GM23338 (cell line): ENCODE measurements around the gene SENP8. TPM values are rescaled to one million over a fixed set of nuclear protein-coding genes. Genes with fewer than 3 reads are reported as not detected.

Experiments
- ATAC-seq: fragments of 200-7000 bp; cut with Tn5 transposase; 3 replicates; pipeline ENCODE4 v1.9.1; 2020
- DNase-seq: peaks from one replicate; pipeline ENCODE4 v3.0.0-alpha.2; 2015; ENCODE audit warnings: low spot score
- H2AFZ ChIP-seq: fragments of 200-600 bp; sonication (generic); 2 replicates; pipeline ENCODE4 v1.8.0; 2016; ENCODE audit warnings: antibody characterized with exemption, mild to moderate bottlenecking, moderate library complexity
- H3F3A ChIP-seq: fragments of 200-600 bp; sonication (generic); replicated peaks from 2 replicates; pipeline ENCODE4 v1.8.0; 2017; ENCODE audit warnings: antibody characterized with exemption, mixed run types, low read depth
- H3K27ac ChIP-seq: fragments of 200-600 bp; sonication (generic); 2 replicates; pipeline ENCODE4 v1.6.1; 2016; ENCODE audit warnings: low read depth
- H3K27me3 ChIP-seq: fragments of 200-600 bp; sonication (generic); 2 replicates; pipeline ENCODE4 v1.8.0; 2016; ENCODE audit warnings: mild to moderate bottlenecking, mixed run types, moderate library complexity; ENCODE audit not compliant: insufficient read depth
- H3K36me3 ChIP-seq: fragments of 200-600 bp; sonication (generic); 2 replicates; pipeline ENCODE4 v1.8.0; 2016; ENCODE audit warnings: mild to moderate bottlenecking; ENCODE audit not compliant: insufficient read depth
- H3K4me1 ChIP-seq: fragments of 200-600 bp; sonication (generic); 2 replicates; pipeline ENCODE4 v1.8.0; 2016; ENCODE audit warnings: mild to moderate bottlenecking, moderate library complexity; ENCODE audit not compliant: insufficient read depth
- H3K4me2 ChIP-seq: fragments of 200-600 bp; sonication (generic); 2 replicates; pipeline ENCODE4 v1.7.1; 2017; ENCODE audit warnings: mixed run types
- H3K4me3 ChIP-seq: fragments of 200-600 bp; sonication (generic); 2 replicates; pipeline ENCODE4 v1.6.1; 2016; ENCODE audit warnings: mixed run types
- H3K79me2 ChIP-seq: fragments of 200-600 bp; sonication (generic); replicated peaks from 2 replicates; pipeline ENCODE4 v1.8.0; 2017; ENCODE audit warnings: mild to moderate bottlenecking; ENCODE audit not compliant: insufficient read depth
- H3K9me2 ChIP-seq: fragments of 200-600 bp; sonication (generic); 2 replicates; pipeline ENCODE4 v1.8.0; 2017; ENCODE audit not compliant: insufficient read depth
- H4K20me1 ChIP-seq: fragments of 200-600 bp; sonication (generic); replicated peaks from 2 replicates; pipeline ENCODE4 v1.8.0; 2017; ENCODE audit warnings: mild to moderate bottlenecking; ENCODE audit not compliant: insufficient read depth
- H3K27ac Mint-ChIP-seq: 2 replicates; pipeline ENCODE4 v1.8.0; 2020; ENCODE audit warnings: inconsistent platforms, mild to moderate bottlenecking, moderate library complexity, mixed read lengths
- H3K27me3 Mint-ChIP-seq: 3 replicates; pipeline ENCODE4 v1.8.0; 2022; ENCODE audit warnings: low read depth, mild to moderate bottlenecking, moderate library complexity, mixed read lengths, inconsistent platforms; ENCODE audit not compliant: insufficient read depth, poor library complexity
- H3K36me3 Mint-ChIP-seq: 3 replicates; pipeline ENCODE4 v1.8.0; 2021; ENCODE audit warnings: low read depth, mild to moderate bottlenecking, inconsistent platforms, moderate library complexity, mixed read lengths
- H3K4me1 Mint-ChIP-seq: 3 replicates; pipeline ENCODE4 v1.8.0; 2020; ENCODE audit warnings: mild to moderate bottlenecking, inconsistent platforms, mixed read lengths
- H3K4me3 Mint-ChIP-seq: 3 replicates; pipeline ENCODE4 v1.8.0; 2021; ENCODE audit warnings: moderate library complexity, mild to moderate bottlenecking, inconsistent platforms, mixed read lengths
- H3K9me3 Mint-ChIP-seq: 3 replicates; pipeline ENCODE4 v1.8.0; 2020; ENCODE audit warnings: moderate library complexity, mild to moderate bottlenecking, inconsistent platforms, mixed read lengths
- CREB1 ChIP-seq: fragments of 250-450 bp; sonication (Bioruptor Pico); IDR thresholded peaks from 2 replicates; pipeline ENCODE4 v1.5.0; 2020; ENCODE audit warnings: low read depth, mild to moderate bottlenecking, moderate library complexity
- EZH2 ChIP-seq: fragments of 200-600 bp; sonication (generic); IDR thresholded peaks from one replicate; pipeline ENCODE4 v1.8.0; 2017; ENCODE audit warnings: antibody characterized with exemption, mild to moderate bottlenecking, low read depth; ENCODE audit not compliant: unreplicated experiment
- EZH2phosphoT487 ChIP-seq: fragments of 200-600 bp; sonication (generic); IDR thresholded peaks from one replicate; pipeline ENCODE4 v1.8.1; 2018; ENCODE audit warnings: antibody characterized with exemption; ENCODE audit not compliant: unreplicated experiment
- JUNB ChIP-seq: IDR thresholded peaks from one replicate; pipeline ENCODE4 v1.6.1; 2016; ENCODE audit warnings: antibody characterized with exemption; ENCODE audit not compliant: unreplicated experiment
- NANOG ChIP-seq: IDR thresholded peaks from 2 replicates; pipeline ENCODE4 v1.6.1; 2016; ENCODE audit warnings: antibody characterized with exemption, borderline replicate concordance
- POLR2AphosphoS5 ChIP-seq: IDR thresholded peaks from 2 replicates; pipeline ENCODE4 v1.6.1; 2016; ENCODE audit warnings: antibody characterized with exemption, low read depth
- STAT1 ChIP-seq: IDR thresholded peaks from one replicate; pipeline ENCODE4 v1.6.1; 2016; ENCODE audit warnings: antibody characterized with exemption; ENCODE audit not compliant: unreplicated experiment
- ZNF331 ChIP-seq: fragments of 250-450 bp; sonication (Bioruptor Pico); IDR thresholded peaks from 2 replicates; pipeline ENCODE4 v1.5.0; 2020; ENCODE audit warnings: low read depth, mild to moderate bottlenecking, moderate library complexity
- polyA plus RNA-seq: library from polyadenylated mRNA; unstranded; fragments of >200 nt; fragmentation: Nextera tagmentation; extraction: Ambion mirVana; gene quantifications from 2 replicates; pipeline ENCODE4 v1.2.1, GENCODE V29; 2016
- total RNA-seq: library from RNA; depleted of rRNA; stranded (reverse); fragments of >200 nt; shearing (Covaris generic); gene quantifications from 2 replicates; pipeline ENCODE4 v1.2.3, GENCODE V29; 2014
- TF ChIP-seq, protein P1 (sequence below): fragments of 250-450 bp; sonication (Bioruptor Pico); IDR thresholded peaks from 2 replicates; pipeline ENCODE4 v1.5.0; 2020; ENCODE audit warnings: mild to moderate bottlenecking, moderate library complexity
- TF ChIP-seq, protein P2 (sequence below), 2 experiments: fragments of 200-600 bp in 1 of 2; sonication (generic) in 1 of 2; conservative IDR thresholded peaks; 2 replicates each; pipeline versions ENCODE4 v1.5.1 to v1.6.1; 2016 to 2017; ENCODE audit warnings: antibody characterized with exemption in 2 of 2, low read depth in 2 of 2, mild to moderate bottlenecking in 2 of 2, moderate library complexity in 1 of 2
- TF ChIP-seq, protein P3 (sequence below): IDR thresholded peaks from one replicate; pipeline ENCODE4 v1.6.1; 2018; ENCODE audit warnings: antibody characterized with exemption; ENCODE audit not compliant: unreplicated experiment
- TF ChIP-seq, protein P4 (sequence below): IDR thresholded peaks from 2 replicates; pipeline ENCODE4 v1.6.1; 2016; ENCODE audit warnings: antibody characterized with exemption

The SENP8 gene
- total and polyA plus RNA-seq, 2 experiments from 2014 or later = 3.1 to 7.7 TPM

DNA sequence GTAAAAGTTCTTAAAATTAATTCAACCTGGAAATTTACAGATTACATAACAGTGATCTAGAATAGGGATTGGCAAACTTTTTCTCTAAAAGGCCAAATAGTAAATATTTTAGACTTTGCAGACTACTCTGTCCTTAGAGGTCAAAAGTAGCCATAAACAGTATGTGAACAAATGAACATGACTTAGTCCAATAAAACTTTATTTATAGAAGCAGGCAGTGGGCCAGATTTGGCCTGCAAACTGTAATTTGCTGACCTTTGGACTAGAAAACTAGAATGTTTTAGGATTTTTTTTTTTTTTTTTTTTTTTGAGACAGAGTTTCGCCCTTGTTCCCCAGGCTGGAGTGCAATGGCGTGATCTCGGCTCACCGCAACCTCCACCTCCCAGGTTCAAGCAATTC lies 12.1 kb downstream of the SENP8 start (continued):
- TF ChIP-seq, protein P1, sequence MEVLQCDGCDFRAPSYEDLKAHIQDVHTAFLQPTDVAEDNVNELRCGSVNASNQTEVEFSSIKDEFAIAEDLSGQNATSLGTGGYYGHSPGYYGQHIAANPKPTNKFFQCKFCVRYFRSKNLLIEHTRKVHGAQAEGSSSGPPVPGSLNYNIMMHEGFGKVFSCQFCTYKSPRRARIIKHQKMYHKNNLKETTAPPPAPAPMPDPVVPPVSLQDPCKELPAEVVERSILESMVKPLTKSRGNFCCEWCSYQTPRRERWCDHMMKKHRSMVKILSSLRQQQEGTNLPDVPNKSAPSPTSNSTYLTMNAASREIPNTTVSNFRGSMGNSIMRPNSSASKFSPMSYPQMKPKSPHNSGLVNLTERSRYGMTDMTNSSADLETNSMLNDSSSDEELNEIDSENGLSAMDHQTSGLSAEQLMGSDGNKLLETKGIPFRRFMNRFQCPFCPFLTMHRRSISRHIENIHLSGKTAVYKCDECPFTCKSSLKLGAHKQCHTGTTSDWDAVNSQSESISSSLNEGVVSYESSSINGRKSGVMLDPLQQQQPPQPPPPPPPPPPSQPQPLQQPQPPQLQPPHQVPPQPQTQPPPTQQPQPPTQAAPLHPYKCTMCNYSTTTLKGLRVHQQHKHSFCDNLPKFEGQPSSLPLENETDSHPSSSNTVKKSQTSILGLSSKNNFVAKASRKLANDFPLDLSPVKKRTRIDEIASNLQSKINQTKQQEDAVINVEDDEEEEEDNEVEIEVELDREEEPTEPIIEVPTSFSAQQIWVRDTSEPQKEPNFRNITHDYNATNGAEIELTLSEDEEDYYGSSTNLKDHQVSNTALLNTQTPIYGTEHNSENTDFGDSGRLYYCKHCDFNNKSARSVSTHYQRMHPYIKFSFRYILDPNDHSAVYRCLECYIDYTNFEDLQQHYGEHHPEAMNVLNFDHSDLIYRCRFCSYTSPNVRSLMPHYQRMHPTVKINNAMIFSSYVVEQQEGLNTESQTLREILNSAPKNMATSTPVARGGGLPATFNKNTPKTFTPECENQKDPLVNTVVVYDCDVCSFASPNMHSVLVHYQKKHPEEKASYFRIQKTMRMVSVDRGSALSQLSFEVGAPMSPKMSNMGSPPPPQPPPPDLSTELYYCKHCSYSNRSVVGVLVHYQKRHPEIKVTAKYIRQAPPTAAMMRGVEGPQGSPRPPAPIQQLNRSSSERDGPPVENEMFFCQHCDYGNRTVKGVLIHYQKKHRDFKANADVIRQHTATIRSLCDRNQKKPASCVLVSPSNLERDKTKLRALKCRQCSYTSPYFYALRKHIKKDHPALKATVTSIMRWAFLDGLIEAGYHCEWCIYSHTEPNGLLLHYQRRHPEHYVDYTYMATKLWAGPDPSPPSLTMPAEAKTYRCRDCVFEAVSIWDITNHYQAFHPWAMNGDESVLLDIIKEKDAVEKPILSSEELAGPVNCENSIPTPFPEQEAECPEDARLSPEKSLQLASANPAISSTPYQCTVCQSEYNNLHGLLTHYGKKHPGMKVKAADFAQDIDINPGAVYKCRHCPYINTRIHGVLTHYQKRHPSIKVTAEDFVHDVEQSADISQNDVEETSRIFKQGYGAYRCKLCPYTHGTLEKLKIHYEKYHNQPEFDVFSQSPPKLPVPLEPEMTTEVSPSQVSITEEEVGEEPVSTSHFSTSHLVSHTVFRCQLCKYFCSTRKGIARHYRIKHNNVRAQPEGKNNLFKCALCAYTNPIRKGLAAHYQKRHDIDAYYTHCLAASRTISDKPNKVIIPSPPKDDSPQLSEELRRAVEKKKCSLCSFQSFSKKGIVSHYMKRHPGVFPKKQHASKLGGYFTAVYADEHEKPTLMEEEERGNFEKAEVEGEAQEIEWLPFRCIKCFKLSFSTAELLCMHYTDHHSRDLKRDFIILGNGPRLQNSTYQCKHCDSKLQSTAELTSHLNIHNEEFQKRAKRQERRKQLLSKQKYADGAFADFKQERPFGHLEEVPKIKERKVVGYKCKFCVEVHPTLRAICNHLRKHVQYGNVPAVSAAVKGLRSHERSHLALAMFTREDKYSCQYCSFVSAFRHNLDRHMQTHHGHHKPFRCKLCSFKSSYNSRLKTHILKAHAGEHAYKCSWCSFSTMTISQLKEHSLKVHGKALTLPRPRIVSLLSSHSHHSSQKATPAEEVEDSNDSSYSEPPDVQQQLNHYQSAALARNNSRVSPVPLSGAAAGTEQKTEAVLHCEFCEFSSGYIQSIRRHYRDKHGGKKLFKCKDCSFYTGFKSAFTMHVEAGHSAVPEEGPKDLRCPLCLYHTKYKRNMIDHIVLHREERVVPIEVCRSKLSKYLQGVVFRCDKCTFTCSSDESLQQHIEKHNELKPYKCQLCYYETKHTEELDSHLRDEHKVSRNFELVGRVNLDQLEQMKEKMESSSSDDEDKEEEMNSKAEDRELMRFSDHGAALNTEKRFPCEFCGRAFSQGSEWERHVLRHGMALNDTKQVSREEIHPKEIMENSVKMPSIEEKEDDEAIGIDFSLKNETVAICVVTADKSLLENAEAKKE (CRISPR knock-in tag) = no peak
- TF ChIP-seq POLR2AphosphoS5 = no peak

DNA sequence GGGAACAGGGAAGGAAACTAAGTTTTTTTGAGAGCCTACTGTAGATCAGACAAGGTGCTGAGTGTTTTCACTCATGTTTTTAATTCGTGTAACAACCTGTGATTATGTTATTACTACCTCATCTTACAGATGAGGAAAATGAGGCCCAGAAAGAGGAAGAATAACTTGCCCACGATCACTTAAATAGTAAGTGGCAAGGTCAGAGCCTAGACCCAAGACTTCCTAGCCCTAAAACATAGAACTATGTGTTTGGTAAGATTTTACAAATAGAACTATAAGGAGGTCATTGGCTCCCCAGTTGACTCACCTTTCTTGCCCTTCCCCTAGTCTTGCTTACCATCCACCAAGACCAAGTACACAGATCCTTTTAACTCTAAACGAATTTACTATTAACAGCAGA lies 13.7 kb downstream of the SENP8 start:
- Histone ChIP-seq H3K4me2 (no peak overlapping the region), H2AFZ (no peak overlapping the region), H3K4me1 (no peaks in the 10 kb centered on the region), H3K27me3 (no peaks in the 10 kb centered on the region), H3K36me3 (no peaks in the 10 kb centered on the region), H3K9me2 (no peaks in the 10 kb centered on the region), H3K27ac (no peak overlapping the region), H4K20me1 (no peaks in the 10 kb centered on the region), H3K79me2 (no peaks in the 10 kb centered on the region), H3K4me3 (no peak overlapping the region), H3F3A (no peaks in the 10 kb centered on the region)
- Mint-ChIP-seq H3K27ac (no peak overlapping the region), H3K4me1 (no peaks in the 10 kb centered on the region), H3K27me3 (no peaks in the 10 kb centered on the region), H3K4me3 (no peak overlapping the region), H3K9me3 (no peaks in the 10 kb centered on the region), H3K36me3 (no peaks in the 10 kb centered on the region)
- ATAC-seq (no peak), DNase-seq (no peak)
- TF ChIP-seq EZH2 = no peak
- TF ChIP-seq NANOG = no peak
- no peak for TF ChIP-seq ZNF331 (CRISPR knock-in tag)
- TF ChIP-seq, protein P2, sequence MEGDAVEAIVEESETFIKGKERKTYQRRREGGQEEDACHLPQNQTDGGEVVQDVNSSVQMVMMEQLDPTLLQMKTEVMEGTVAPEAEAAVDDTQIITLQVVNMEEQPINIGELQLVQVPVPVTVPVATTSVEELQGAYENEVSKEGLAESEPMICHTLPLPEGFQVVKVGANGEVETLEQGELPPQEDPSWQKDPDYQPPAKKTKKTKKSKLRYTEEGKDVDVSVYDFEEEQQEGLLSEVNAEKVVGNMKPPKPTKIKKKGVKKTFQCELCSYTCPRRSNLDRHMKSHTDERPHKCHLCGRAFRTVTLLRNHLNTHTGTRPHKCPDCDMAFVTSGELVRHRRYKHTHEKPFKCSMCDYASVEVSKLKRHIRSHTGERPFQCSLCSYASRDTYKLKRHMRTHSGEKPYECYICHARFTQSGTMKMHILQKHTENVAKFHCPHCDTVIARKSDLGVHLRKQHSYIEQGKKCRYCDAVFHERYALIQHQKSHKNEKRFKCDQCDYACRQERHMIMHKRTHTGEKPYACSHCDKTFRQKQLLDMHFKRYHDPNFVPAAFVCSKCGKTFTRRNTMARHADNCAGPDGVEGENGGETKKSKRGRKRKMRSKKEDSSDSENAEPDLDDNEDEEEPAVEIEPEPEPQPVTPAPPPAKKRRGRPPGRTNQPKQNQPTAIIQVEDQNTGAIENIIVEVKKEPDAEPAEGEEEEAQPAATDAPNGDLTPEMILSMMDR (conservative IDR thresholded peaks at IDR 0.05; ENCODE audit: low read depth in 2 of 2) = no peak
- TF ChIP-seq, protein P3, sequence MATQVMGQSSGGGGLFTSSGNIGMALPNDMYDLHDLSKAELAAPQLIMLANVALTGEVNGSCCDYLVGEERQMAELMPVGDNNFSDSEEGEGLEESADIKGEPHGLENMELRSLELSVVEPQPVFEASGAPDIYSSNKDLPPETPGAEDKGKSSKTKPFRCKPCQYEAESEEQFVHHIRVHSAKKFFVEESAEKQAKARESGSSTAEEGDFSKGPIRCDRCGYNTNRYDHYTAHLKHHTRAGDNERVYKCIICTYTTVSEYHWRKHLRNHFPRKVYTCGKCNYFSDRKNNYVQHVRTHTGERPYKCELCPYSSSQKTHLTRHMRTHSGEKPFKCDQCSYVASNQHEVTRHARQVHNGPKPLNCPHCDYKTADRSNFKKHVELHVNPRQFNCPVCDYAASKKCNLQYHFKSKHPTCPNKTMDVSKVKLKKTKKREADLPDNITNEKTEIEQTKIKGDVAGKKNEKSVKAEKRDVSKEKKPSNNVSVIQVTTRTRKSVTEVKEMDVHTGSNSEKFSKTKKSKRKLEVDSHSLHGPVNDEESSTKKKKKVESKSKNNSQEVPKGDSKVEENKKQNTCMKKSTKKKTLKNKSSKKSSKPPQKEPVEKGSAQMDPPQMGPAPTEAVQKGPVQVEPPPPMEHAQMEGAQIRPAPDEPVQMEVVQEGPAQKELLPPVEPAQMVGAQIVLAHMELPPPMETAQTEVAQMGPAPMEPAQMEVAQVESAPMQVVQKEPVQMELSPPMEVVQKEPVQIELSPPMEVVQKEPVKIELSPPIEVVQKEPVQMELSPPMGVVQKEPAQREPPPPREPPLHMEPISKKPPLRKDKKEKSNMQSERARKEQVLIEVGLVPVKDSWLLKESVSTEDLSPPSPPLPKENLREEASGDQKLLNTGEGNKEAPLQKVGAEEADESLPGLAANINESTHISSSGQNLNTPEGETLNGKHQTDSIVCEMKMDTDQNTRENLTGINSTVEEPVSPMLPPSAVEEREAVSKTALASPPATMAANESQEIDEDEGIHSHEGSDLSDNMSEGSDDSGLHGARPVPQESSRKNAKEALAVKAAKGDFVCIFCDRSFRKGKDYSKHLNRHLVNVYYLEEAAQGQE = no peak
- TF ChIP-seq CREB1 = no peak
- no peak for TF ChIP-seq STAT1
- no peak for TF ChIP-seq EZH2phosphoT487
- TF ChIP-seq, protein P4, sequence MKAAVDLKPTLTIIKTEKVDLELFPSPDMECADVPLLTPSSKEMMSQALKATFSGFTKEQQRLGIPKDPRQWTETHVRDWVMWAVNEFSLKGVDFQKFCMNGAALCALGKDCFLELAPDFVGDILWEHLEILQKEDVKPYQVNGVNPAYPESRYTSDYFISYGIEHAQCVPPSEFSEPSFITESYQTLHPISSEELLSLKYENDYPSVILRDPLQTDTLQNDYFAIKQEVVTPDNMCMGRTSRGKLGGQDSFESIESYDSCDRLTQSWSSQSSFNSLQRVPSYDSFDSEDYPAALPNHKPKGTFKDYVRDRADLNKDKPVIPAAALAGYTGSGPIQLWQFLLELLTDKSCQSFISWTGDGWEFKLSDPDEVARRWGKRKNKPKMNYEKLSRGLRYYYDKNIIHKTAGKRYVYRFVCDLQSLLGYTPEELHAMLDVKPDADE = no peak
- TF ChIP-seq JUNB = no peak
- no peak for TF ChIP-seq POLR2AphosphoS5
